DMS79 treated with DMSO at 0.1 percent for 48 hours (cell line): ENCODE data around the gene PEX11B.

Experiments used
- DNase-seq: peaks from one replicate; lab custom pipeline; 2025; lab: John Stamatoyannopoulos, UW

Gene PEX11B, protein sequence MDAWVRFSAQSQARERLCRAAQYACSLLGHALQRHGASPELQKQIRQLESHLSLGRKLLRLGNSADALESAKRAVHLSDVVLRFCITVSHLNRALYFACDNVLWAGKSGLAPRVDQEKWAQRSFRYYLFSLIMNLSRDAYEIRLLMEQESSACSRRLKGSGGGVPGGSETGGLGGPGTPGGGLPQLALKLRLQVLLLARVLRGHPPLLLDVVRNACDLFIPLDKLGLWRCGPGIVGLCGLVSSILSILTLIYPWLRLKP

GRCh38 chr1:145918144-145918991 lies at the start of gene PEX11B:
TSS of gene PEX11B (minus strand) at chr1:145918717. CDS start at chr1:145918688, 29 bp downstream.
- DNase-seq, result peak; percentile 83

GRCh38 chr1:145967288-145967687 lies 48.8 kb upstream of the PEX11B start:
- DNase-seq, result no peak

- no peak for DNase-seq
These were observed 46.7 kb upstream of the PEX11B start for GRCh38 chr1:145965119-145965744.

- peak; percentile 94 for DNase-seq
These were observed 46.0 kb upstream of the PEX11B start, which contains the start of the genes ANKRD34A and POLR3GL for GRCh38 chr1:145964328-145965118. TSS of gene ANKRD34A (minus strand) at chr1:145964575. CDS start at chr1:145961759, 2,816 bp downstream. TSS of gene POLR3GL (plus strand) at chr1:145964690. CDS start at chr1:145974866, 10,176 bp downstream.

DNA sequence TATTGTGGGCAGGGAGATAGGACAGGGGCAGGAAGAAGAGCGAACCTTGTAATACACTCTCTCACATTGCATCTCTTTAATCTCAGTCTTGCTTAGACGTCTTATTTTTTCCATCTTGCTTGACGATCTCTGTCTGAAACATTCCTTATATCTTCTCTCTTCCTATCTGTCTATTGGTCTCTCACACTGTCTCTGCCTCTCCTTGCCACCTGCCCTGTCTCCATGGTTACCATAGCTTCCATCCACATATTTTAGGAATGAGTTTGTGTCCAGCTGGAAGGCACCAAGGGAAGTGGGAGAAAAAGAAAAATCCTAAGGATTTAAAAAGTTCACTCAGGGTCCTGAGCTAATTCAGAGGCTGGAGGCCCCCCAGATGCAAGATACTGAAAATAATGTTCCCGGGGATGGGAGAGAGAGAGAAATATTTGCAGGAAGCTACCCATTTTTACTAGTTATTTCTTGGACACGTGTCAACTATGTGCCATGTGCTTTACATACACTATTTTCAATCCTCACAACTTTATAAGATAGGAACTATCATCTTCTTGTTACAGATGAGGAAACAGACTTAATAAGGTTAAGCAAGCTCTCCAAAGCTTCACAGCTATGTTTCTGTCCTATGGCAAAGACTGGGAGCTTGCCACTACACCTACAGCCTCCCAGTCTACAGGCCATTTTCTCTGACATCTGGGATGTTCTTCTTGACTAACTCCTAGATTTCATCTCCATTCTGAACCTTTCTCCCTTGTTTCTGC lies 44.9 kb upstream of the PEX11B start:
- peak; percentile 43 for DNase-seq

GRCh38 chr1:145962157-145963102 lies 43.9 kb upstream of the PEX11B start:
- peak; percentile 57 for DNase-seq

GRCh38 chr1:145961425-145962156 lies 43.1 kb upstream of the PEX11B start:
- no peak for DNase-seq

- no peak for DNase-seq
These were observed 42.5 kb upstream of the PEX11B start for GRCh38 chr1:145961109-145961424.

GRCh38 chr1:145960468-145961108 lies 42.1 kb upstream of the PEX11B start:
- peak; percentile 65 for DNase-seq

DNA sequence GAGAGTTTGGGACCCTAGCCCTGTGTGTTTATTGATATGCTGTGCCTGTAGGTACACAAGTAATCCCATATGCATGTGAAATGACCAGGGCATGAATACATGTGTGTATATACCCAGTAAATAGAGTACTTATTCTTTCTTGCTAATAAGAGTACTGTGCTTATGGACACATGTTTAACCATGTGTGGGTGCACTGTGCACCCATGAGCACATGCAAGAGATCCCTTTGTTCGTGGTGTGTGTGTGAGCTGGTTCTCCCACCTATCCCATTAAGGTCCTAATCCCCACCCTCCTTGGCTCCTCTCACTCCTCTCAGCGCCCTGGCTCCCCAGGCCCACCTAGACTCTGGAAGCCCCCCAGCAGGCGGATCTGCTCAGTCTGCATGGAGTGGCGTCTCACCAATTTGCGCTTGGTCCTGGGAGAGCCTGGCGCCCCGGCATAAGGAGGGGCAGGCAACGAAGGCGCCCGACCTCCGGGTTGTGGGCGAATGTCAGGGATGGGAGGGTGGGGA lies 41.5 kb upstream of the PEX11B start:
- DNase-seq, result no peak

- DNase-seq, result no peak
These were observed 40.8 kb upstream of the PEX11B start for GRCh38 chr1:145959333-145959732.

- no peak for DNase-seq
These were observed 40.2 kb upstream of the PEX11B start for GRCh38 chr1:145958734-145959133.

DNA sequence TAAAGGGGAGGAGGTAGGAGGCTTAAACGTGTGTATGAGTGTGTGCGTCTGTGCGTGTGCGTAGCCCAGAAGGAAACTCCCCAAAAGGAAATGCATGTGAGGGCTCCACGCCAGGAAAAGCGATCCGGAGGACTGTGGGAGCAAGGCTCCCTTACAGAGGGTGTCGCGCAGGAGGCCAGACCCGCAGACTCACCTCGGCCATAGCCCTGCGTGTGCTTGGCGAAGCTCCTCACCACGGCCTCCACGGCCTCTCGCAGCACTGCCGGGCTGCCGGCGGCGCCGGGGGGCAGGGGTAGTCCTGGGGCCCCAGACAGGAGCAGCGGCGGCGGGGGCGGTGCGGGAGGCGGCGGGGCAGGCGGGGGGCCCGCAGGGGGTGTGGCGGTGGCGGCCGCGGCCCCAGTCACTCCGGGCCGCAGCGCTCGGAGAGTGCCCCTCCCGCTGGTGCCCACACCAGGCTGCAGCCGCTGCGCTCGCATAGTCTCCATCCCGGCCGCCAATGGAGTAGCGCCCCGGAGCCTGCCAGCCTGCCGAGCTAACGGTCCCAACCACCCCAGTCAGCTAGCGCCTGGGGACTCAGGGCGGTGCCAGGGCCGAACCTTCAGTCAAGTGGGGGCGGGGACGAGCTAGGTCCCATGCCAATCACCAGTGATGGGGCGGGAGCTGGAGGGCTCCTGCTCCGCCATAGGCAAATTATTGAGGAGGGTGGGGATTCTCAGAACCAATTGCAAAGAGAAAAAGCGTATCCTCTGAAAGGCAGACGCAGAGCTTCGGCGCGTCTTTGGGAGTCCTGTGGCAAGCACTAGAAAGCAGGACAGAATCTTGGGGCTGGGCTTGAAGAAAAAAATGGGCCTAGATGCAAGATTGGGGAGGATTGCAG lies 39.2 kb upstream of the PEX11B start, which contains the start of gene LIX1L:
TSS of gene LIX1L (minus strand) at position 575 of the 877 bp plus-strand sequence. CDS start at position 485, 90 bp downstream.
- peak; percentile 95 for DNase-seq

DNA sequence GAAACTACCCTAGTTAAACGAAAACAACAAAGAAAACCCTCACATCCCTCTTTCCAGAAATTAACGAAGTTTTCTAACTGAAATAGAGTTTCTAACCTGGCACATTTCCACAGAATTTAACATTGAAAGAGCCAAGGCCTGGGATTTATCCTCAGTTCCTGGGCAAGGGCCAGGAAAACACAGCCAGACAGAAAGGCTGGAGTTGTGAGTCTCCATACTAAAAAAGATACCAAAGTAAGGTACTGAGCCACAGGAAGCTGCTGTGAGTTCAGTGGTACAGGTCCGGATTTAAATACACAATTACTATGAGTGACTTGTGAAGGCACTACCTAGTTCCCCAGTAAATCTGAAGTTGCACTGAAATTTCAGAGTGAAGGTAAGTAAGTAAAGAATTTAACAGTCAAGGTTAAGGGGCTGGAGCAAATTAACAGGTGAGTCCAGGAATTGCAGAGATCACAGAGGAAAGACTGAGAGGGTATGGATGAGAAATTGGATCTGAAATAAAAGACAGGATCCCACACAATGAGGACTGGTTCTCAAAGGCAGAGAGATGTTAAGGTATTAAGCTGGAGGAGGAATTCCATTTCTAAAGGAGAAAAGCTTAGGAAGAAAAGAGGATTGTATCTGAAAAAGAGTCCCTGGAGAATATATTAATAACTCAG lies 38.4 kb upstream of the PEX11B start:
- DNase-seq, result no peak

- DNase-seq, result no peak
These were observed 37.8 kb upstream of the PEX11B start for GRCh38 chr1:145956361-145956760.

DNA sequence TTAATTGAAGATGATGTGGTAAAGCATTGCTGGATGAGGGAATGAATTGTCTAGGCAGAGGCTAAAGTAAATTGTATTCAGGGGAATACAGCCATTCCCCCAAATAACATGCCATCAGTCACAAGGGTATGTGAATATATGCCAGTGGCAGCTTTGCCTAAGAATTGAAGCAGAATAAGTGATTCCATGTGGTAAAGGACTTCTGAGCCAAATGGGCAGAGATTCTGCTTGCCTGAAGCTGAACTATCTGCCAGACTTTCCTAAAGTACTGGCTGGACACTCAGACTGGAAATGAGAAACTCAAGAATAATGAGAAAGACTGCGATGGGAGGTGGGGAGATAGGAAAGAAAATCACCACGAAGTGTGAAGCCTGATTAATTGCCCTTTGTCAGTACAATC lies 36.9 kb upstream of the PEX11B start:
- DNase-seq, result no peak

DNA sequence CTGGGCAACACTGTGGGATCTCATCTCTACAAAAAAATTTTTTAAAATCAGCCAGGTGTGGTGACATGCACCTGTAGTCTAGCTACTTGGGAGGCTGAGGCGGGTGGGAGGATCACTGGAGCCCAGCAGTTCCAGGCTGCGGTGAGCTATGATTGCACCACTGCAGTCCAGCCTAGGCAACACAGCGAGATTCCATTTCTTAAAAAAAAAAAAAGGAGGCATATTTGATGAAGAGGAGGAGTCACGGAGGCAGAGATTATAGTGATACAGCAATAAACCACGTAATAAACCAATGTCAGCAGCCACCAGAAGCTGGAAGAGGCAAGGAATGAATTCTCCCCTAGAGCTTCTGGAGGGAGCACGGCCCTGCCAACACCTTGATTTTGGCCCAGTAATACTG lies 35.3 kb upstream of the PEX11B start:
- no peak for DNase-seq
